ENCODE data around the gene GSTM1. TPM values are rescaled to one million over a fixed set of nuclear protein-coding genes. Genes with fewer than 3 reads are reported as not detected.

Gene GSTM1
- total and polyA plus RNA-seq, 11 donors, result 0.10 to 60.0 (median 26.8) TPM; not detected in 4

DNA sequence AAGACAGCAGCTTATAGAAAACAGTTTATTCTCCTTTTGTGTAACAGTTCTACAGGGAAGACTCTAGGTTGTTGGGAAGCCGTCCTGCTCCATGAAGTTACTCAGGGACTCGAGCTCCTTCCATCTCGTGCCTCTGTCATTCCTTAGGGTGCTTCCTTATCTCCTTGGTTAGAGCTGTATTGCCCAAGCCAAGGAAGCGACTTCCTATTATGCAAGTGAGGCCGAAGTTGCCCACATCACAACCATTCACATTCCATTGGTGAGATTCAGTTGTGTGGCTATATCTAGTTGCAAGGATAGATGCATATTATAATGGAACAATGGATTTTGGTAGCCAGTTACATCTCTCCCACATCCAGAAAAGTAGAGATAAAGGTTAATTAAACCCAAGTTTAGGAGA is 33.4 kb downstream of the GSTM1 start:
- DNase-seq, result no peak
- Histone ChIP-seq H3K27ac (no peak overlapping the region), H3K36me3 (no peaks in the 10 kb centered on the region), H3K9me3 (no peaks in the 10 kb centered on the region), H3K27me3 (no peaks in the 10 kb centered on the region), H3K4me3 (no peak overlapping the region), H3K4me1 (peaks cover 0 to 8% (median 0%) of the 10 kb centered on the region in 12 donors)
- no peak for TF ChIP-seq POLR2A (IDR thresholded peaks at IDR 0.05)
- no peak for TF ChIP-seq CTCF (IDR thresholded peaks at IDR 0.05)
- 79 to 88% (median 85%) methylated on average over 5 of the region's 5 CpGs for WGBS, 4 donors
- no peak for ATAC-seq
- intact Hi-C loops (cut with DNase I), result loop anchor here in 1 of 10 donors (10.0 kb wide), 1 partner anchor 46 kb away; no protein-coding TSS in a partner anchor

DNA sequence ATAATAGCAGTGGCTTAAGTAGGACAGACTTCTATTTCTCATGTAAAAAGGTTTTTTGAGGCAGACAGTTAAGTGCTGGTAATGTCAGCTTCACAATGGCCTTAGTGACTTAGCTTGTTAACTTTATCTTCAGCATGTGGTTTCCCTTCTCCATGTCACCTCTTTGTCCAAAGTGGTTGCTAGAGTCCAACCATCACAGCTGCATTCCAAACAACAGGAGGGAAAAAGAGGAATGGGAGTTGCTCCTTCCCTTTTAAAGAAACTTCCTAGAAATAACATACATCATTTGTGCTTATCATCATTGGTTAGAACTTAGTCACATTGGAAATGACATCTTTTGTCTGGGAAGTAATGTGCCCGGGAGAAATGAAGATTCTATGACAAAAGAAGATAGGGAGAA is 34.4 kb downstream of the GSTM1 start:
- no peak overlapping the region for H3K27ac ChIP-seq
- DNase-seq (no peak), ATAC-seq (no peak)
- no peaks in the 10 kb centered on the region for H3K27me3 ChIP-seq
- H3K4me1 ChIP-seq, result peaks cover 0 to 6% (median 0%) of the 10 kb centered on the region in 12 donors
- 91 to 95% (median 93%) methylated on average over 1 of the region's 1 CpG for WGBS, 4 donors
- no peaks in the 10 kb centered on the region for H3K36me3 ChIP-seq
- no peak overlapping the region for H3K4me3 ChIP-seq
- intact Hi-C loops (cut with DNase I), result loop anchor here in 1 of 10 donors (10.0 kb wide), 1 partner anchor 47 kb away; no protein-coding TSS in a partner anchor
- no peaks in the 10 kb centered on the region for H3K9me3 ChIP-seq
- no peak for TF ChIP-seq CTCF (IDR thresholded peaks at IDR 0.05)

DNA sequence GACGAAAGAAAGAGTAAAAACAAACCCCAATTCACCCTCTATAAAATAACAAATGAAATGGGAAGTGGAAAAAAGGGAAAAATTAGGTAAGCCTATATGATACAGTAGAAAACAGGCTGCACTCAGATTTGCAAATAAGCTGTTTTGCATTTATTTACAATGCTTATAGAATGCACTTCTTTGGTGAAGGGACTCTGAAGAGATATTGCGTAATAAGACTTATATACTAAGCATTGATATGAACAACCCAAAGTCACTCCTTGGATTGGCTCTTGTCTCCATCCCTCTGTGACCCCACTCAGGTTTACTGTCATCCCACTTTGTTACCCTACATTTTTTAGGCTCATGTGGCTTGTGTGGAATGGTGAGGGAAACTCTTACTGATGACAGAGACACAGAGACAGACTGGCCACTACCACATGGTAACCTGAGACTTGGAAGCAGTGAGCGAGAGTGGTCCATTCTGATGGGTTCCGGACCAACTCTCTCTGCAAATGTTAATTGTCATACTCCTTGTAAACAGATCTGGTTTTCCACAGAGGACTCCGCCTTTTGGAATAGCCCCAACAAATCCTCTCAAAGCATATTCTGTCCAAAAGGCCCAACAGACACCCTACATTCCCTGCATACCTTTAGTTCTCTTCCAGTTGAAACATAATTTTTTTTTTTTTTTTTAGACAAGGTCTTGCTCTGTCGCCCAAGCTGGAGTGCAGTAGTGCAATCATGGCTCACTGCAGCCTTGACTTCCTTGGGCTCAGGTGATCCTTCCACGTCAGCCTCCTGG is 35.5 kb downstream of the GSTM1 start:
- TF ChIP-seq POLR2A (IDR thresholded peaks at IDR 0.05) (no peak), CTCF (IDR thresholded peaks at IDR 0.05) (no peak)
- DNase-seq (no peak), ATAC-seq (no peak)
- intact Hi-C loops (cut with DNase I), result loop anchor here in 1 of 10 donors (10.0 kb wide), 1 partner anchor 48 kb away; no protein-coding TSS in a partner anchor
- WGBS, 4 donors, result 82 to 92% (median 89%) methylated on average over 7 of the region's 7 CpGs
- peaks cover 0 to 6% (median 0%) of the 10 kb centered on the region in 12 donors for H3K4me1 ChIP-seq
- no peak overlapping the region for H3K4me3 ChIP-seq
- H3K9me3 ChIP-seq, result no peaks in the 10 kb centered on the region
- H3K27me3 ChIP-seq, result no peaks in the 10 kb centered on the region
- no peak overlapping the region for H3K27ac ChIP-seq
- H3K36me3 ChIP-seq, result no peaks in the 10 kb centered on the region

DNA sequence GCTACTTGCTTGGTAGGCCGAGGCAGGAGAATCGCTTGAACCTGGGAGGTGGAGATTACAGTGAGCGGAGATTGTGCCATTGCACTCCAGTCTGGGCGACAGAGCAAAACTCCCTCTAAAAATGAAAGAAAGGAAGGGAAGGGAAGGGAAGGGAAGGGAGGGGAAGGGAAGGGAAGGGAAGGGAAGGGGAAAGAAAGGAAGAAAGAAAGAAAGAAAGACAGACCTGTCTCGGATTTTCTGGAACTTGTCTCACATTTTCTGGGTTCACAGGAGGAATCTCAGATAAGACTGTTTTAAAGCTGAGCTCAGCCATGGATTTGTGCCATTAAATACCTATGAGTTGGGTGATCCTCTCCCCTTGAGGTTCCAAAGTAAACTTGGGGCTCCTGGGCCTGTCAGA is 37.3 kb downstream of the GSTM1 start:
- no peak overlapping the region for H3K4me3 ChIP-seq
- H3K4me1 ChIP-seq, result no peaks in the 10 kb centered on the region
- no peaks in the 10 kb centered on the region for H3K27me3 ChIP-seq
- ATAC-seq, result no peak
- intact Hi-C loops (cut with DNase I), result loop anchor here in 1 of 10 donors (10.0 kb wide), 1 partner anchor 50 kb away; no protein-coding TSS in a partner anchor
- H3K27ac ChIP-seq, result no peak overlapping the region
- H3K9me3 ChIP-seq, result no peaks in the 10 kb centered on the region
- H3K36me3 ChIP-seq, result no peaks in the 10 kb centered on the region
- DNase-seq, result no peak
- WGBS, 4 donors, result 72 to 93% (median 85%) methylated on average over 5 of the region's 5 CpGs
- TF ChIP-seq CTCF (IDR thresholded peaks at IDR 0.05) (no peak), POLR2A (IDR thresholded peaks at IDR 0.05) (no peak)
